K562 (cell line): ENCODE measurements around the gene CACNG7. TPM values are rescaled to one million over a fixed set of nuclear protein-coding genes. Genes with fewer than 3 reads are reported as not detected.
A peak's percentile ranks its signal among the peaks of the same experiment; 100 is the strongest.

Experiments used
- ATF3 ChIP-seq, 2 experiments: fragments of 450-650 bp in 1 of 2; sonication (generic) in 1 of 2; formaldehyde crosslinking in 1 of 2; IDR thresholded peaks in 1 of 2; conservative IDR thresholded peaks in 1 of 2; 2 replicates each; pipeline versions ENCODE4 v1.6.1 to v1.8.1; 2016 to 2023; ENCODE audit warnings: mild to moderate bottlenecking in 2 of 2, moderate library complexity in 2 of 2, inconsistent platforms in 1 of 2, missing genetic modification reagents in 1 of 2
- E2F3 ChIP-seq: fragments of 250-450 bp; sonication (Bioruptor Pico); IDR thresholded peaks from 2 replicates; pipeline ENCODE4 v1.4.0; 2020; ENCODE audit warnings: mild to moderate bottlenecking
- FOXP4 ChIP-seq: sonication (generic); formaldehyde crosslinking; IDR thresholded peaks from 2 replicates; pipeline ENCODE4 v1.8.0; 2022; ENCODE audit warnings: mild to moderate bottlenecking, missing genetic modification reagents, borderline replicate concordance
- MBD2 ChIP-seq: sonication (generic); IDR thresholded peaks from 2 replicates; pipeline ENCODE4 v1.6.1; 2016; ENCODE audit warnings: low read depth, borderline replicate concordance
- RERE ChIP-seq: sonication (generic); formaldehyde crosslinking; IDR thresholded peaks from 2 replicates; pipeline ENCODE4 v1.8.0; 2023; ENCODE audit warnings: missing genetic modification reagents, mild to moderate bottlenecking, borderline replicate concordance
- TSHZ1 ChIP-seq: fragments of 250-450 bp; sonication (Bioruptor Pico); IDR thresholded peaks from 2 replicates; pipeline ENCODE4 v1.4.0; 2020; ENCODE audit warnings: mild to moderate bottlenecking, moderate library complexity
- ZNF274 ChIP-seq: IDR thresholded peaks from 2 replicates; pipeline ENCODE4 v1.6.1; 2011; ENCODE audit warnings: low read depth, mild to moderate bottlenecking, low read length, moderate library complexity, borderline replicate concordance
- ZNF41 ChIP-seq: fragments of 250-450 bp; sonication (Bioruptor Pico); conservative IDR thresholded peaks from 2 replicates; pipeline ENCODE4 v1.4.0; 2020; ENCODE audit warnings: mild to moderate bottlenecking
- ZNF668 ChIP-seq: fragments of 250-450 bp; sonication (Bioruptor Pico); IDR thresholded peaks from 2 replicates; pipeline ENCODE4 v1.8.0; 2022; ENCODE audit warnings: mild to moderate bottlenecking, inconsistent platforms
- ZNF707 ChIP-seq: fragments of 250-450 bp; sonication (Bioruptor Pico); conservative IDR thresholded peaks from 2 replicates; pipeline ENCODE4 v1.8.0; 2022; ENCODE audit warnings: inconsistent platforms, mild to moderate bottlenecking, moderate library complexity
- ZNF766 ChIP-seq: fragments of 200-800 bp; sonication (Bioruptor generic); conservative IDR thresholded peaks from 2 replicates; pipeline ENCODE4 v1.6.1; 2016; ENCODE audit warnings: missing genetic modification characterization, missing compliant biosample characterization
- polyA plus RNA-seq, 8 experiments: library from polyadenylated mRNA; depleted of rRNA in 4 of 8; stranded (reverse) in 5 of 8; unstranded in 3 of 8; fragments of >200 nt; fragmentation: Nextera tagmentation in 2 of 8; fragmentation: Illumina TruSeq in 1 of 8; extraction: Ambion mirVana in 2 of 8; extraction: Trizol in 1 of 8; gene quantifications; 2 replicates each; pipeline versions ENCODE4 v1.2.1 to v1.2.3, GENCODE V29; 2011 to 2014; ENCODE audit warnings: inconsistent platforms in 1 of 8, missing spikeins in 1 of 8
- total RNA-seq, 7 experiments: library from RNA; depleted of rRNA in 6 of 7; stranded (reverse); fragments of >200 nt in 6 of 7; fragmentation: Illumina TruSeq in 2 of 7; extraction: Trizol in 2 of 7; gene quantifications; 2 replicates each; pipeline versions ENCODE4 v1.2.1 to v1.2.3, GENCODE V29; 2011 to 2021; ENCODE audit warnings: low replicate concordance in 1 of 7

CACNG7 gene
- total and polyA plus RNA-seq, 9 of the 15 experiments (the other 6 are each of a cell fraction or from before 2014, with no cell fraction given), result not detected

GRCh38 chr19:53892981-53893325, 16.1 kb upstream of the CACNG7 start (continued):
- TF ChIP-seq TSHZ1 (CRISPR knock-in tag) (no peak), ZNF766 (0 out of 2 replicates have a peak, but pooled peaks have one; percentile 63), ATF3 (IDR thresholded peaks at IDR 0.05) (no peak), ATF3 (CRISPR knock-in tag; conservative IDR thresholded peaks at IDR 0.05) (no peak), ZNF41 (no peak), FOXP4 (CRISPR knock-in tag) (no peak), ZNF274 (no peak), E2F3 (CRISPR knock-in tag) (no peak), RERE (no peak), ZNF707 (no peak), ZNF668 (no peak), MBD2 (peak; percentile 54; the same call in 1 of the 2 replicates)
